Spleen (tissue), 3 donors: ENCODE measurements around the gene DHRSX.

ENCODE experiments used
- POLR2A ChIP-seq, 3 donors: fragments of 450-650 bp; IDR thresholded peaks; one replicate each; pipeline ENCODE4 v1.5.1; 2017; ENCODE audit warnings: antibody characterized with exemption in 3 of 3, mild to moderate bottlenecking in 1 of 3
- POLR2AphosphoS5 ChIP-seq, 3 donors: sonication (generic); formaldehyde crosslinking; IDR thresholded peaks; one replicate each; pipeline ENCODE4 v1.5.1; 2017; ENCODE audit warnings: antibody characterized with exemption in 3 of 3

GRCh38 chrX:2523911-2524310, 23.1 kb upstream of the DHRSX start:
- no peak for TF ChIP-seq POLR2AphosphoS5 (IDR thresholded peaks at IDR 0.05)
- TF ChIP-seq POLR2A (IDR thresholded peaks at IDR 0.05): no peak
